ENCODE data around the gene CACNA1E.
"Not testable (repeated sequence)": the region's sequence is repeated elsewhere in the genome, so short reads cannot be mapped to it uniquely, and the experiment has no call there.

Gene CACNA1E

GRCh38 chr1:181832173-181832880, 349.0 kb downstream of the CACNA1E start:
- DNase-seq = not testable (repeated sequence)

- no peak for DNase-seq
Observed at GRCh38 chr1:181846001-181846645, 362.8 kb downstream of the CACNA1E start.

GRCh38 chr1:181846681-181847080, 363.4 kb downstream of the CACNA1E start:
- no peak for DNase-seq

- no peak for DNase-seq
Observed at GRCh38 chr1:181849071-181849470, 365.8 kb downstream of the CACNA1E start.

- DNase-seq = not testable (repeated sequence)
Observed at GRCh38 chr1:181854212-181854611, 370.9 kb downstream of the CACNA1E start.

- DNase-seq = no peak
Observed at GRCh38 chr1:181855380-181855779, 372.1 kb downstream of the CACNA1E start.
